GM21423 (cell line): ENCODE results near the gene STPG1.

Source experiments
- ATAC-seq: cut with Tn5 transposase; IDR thresholded peaks from one replicate; pipeline ENCODE4 v1.9.1; 2021; ENCODE audit warnings: mild to moderate bottlenecking, moderate library complexity; ENCODE audit not compliant: unreplicated experiment

STPG1 gene

GRCh38 chr1:24393892-24394291 lies 19.7 kb downstream of the STPG1 start:
- no peak for ATAC-seq

GRCh38 chr1:24392982-24393650 lies 20.5 kb downstream of the STPG1 start:
- no peak for ATAC-seq

DNA sequence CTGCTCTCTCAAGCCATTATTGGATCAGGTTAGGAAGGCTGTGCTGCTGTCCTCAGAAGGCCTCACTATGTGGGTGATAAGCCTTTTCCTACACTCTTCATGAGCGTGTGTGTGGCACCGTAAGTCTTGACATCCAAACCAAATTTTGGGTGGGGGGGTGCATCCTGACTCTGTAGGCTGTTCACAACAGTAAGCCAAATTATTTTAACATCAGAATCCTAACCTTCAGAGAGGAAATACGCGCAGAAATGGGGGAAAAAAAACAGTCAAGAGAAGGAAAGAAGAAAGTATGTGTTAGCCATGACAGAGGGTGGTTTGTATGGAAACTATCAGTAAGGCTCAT lies 21.0 kb downstream of the STPG1 start:
- no peak for ATAC-seq

DNA sequence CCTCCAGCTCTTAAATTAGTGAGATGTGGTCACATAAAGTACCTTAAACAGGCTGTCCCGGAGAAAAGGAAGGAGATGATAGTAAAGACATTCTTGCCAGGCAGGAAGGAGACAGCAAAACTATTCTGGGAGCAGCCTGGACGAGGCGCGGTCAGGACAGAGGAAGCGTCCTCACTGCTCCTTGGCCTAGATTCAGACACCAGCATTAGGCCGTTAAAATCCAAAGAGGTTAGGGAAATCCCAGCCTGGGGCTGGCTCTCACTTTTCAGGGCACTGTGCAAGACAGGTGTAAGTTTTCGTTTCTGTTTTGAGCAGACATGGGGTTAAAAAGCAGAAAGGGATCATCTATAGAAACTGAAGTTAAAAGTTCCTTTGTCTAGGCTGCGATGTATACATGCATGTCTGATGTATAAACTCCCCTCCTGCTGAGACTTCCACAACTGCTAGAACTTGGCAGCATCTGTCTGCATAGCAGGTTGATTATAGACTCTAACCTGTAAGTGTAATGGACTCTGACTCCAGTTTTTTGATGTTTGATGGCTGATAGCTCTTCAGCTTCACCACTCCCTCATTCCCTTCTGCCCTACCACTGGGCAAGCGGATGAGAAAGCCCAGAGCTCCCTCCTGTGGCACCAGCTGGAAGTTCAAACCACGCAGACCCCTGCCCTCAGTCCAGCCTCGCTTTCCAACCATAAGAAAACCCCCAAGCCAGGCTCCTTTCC lies 21.5 kb downstream of the STPG1 start:
- peak; percentile 72 for ATAC-seq

GRCh38 chr1:24390924-24391782 lies 22.4 kb downstream of the STPG1 start:
- ATAC-seq: peak; percentile 41

DNA sequence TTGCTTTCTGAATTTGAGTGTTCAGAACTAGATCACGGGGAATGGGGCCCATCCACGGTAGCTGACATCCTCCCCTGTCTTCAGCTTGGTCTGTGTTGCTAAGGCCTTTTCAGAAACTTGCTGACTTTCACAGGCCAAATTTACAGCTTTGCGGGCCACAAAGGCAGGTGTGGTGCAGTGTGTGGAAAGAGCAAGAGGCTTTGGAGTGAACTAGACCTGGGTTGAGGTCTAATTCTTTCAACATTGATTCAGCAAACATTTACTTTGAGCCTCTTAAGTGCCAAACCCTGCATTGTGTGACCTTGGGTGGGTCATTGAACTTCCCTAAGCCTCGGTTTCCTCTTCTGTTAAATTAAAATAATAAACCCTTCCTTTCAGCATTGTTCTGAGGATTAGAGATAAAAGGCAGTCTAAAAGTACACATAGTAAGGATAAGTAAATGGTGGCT lies 24.3 kb downstream of the STPG1 start:
- no peak for ATAC-seq

GRCh38 chr1:24388331-24388885 lies 25.2 kb downstream of the STPG1 start:
- ATAC-seq: no peak

- no peak for ATAC-seq
Measured at GRCh38 chr1:24387636-24388175, 25.9 kb downstream of the STPG1 start.

- ATAC-seq: no peak
Measured at GRCh38 chr1:24386931-24387330, 26.7 kb downstream of the STPG1 start.

DNA sequence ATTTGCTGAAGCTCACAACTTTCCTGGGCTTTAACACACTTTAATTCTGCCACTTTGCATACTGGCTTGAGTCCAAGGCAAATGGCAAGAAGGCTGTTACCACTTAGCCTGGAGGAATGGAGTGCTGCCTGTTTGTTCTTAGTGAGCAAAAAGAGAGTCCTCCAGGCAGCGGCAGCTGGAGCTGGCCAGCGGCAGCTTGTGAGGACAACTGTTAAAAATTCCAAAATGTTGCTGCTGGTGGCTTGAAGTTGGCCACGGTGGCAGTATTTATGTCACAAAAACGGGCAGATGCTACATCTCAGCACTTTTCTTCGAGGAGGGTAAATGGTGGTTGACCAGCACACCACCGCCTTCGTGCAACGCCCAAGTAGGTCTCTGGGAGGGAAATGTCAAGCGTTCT lies 27.3 kb downstream of the STPG1 start:
- no peak for ATAC-seq

GRCh38 chr1:24385160-24385940 lies 28.2 kb downstream of the STPG1 start:
- no peak for ATAC-seq

DNA sequence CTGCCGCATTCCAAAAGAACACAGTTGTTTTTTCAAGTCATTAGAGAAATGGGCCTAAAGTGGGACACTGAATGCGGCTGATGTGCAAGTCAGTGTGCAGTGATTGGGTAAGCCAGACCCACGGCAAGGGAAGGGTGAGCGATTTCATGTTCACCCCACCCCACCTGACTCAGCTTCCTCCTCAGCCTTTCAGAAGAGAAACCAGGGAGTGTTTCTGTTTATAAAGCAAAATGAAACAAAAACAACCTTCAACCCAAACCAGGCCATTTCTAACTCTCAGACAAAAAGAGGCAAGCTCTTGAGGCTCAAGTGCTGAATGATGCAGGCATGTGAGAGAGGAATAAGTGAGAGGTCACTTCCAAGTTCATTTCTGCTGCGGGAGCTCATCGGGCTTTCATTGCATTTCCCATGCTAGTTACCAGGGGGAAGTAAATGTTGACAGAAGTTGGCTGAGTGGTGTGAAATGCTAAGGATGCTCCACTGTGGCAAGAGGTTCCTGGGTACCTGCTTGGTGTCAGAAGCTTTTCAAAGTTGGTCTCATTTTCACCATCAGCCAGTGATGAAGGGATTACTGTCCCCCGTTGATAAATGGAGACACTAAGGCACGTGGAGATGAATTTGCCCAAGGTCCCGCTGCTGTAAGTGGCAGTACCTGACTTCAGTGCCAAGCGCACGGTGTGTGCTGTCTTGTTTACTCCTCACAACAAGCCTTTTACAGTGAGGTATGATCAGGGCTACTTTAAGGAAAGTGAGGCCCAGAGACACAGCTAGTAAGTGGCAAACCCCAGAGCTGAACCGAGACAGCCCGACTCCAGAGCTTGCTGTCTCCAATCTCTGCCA lies 29.1 kb downstream of the STPG1 start:
- no peak for ATAC-seq

DNA sequence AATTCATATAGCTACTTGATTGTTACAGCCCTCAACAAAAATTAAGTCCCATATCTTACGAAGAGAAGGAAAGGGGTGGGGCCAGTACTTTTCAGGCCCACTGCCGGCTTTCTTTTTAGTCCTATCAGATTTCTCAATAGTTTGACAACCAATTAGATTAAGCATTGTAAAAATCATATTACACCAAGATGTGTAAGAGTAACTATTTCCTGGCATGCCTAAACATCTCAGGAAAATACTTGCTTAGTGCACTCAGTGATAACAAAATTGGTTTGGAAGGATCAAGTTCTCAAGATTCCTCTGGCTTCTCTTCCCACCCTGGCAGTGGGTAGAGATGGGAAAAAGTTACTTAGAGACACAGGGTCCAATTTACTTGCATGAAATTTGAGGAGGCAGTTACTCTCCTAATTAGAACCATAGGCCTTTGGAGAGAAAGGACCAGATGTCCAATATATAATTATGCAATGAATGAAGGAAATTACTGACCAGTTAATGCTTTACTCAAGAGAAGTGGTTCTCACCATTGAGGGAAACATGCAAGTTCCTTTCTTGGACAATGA lies 30.1 kb downstream of the STPG1 start:
- no peak for ATAC-seq

DNA sequence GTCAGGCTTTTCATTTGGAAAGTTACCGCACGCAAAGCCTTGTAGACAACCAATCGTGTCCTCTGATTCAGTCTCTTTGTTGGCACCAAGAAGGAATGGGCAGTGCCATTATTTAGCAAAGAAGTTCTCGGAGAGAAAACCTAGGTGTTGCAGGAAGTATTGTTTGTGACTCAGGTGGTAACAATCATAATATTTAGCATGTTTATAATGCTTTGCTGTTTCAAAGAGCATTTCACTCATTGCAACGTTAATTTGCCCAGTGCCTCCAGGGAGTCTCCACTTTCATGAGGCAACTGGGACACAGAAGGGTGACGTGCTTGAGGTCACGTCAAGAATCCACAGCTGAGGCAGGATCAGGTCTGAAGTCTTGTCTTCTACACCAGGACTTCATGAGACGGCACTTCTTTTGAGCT lies 31.4 kb downstream of the STPG1 start:
- no peak for ATAC-seq

DNA sequence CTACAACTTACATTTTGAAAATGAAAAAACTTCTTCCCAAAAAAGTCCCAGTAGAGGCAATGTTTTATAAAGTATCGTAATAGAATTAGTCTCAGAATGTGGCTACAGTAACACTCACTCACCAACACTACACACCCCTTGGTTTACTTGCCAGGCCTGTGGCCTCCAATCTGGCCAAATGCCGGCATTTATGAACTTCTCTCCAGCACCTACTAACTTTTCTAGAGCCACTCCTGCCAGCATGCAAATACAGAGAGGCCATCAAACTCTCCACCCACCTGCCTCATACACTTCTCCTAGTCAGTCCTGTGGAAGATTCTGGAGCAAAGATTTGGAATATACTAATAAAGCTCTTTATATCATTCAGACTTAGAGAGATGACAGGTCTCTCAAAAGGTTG lies 32.3 kb downstream of the STPG1 start:
- no peak for ATAC-seq

DNA sequence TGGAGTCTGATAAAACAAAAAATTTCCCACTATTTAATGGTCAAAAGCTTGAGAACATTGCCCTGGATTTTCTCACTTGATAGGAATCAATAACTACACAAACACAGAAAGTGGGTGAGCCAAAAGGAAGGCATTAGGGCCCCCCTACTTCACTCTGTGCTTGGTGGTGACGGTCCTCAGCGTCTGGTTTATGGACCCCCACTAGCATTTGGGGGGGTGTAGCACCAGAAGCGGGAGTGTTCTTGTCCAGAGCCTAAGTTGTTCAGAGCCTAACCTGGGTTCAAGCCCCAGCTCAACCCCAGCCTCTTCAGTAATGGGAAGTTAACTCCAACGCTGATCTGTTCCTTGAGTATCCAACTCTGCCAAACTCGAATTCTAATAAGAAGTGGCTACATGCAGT lies 33.1 kb downstream of the STPG1 start:
- ATAC-seq: no peak

GRCh38 chr1:24379733-24380315 lies 33.8 kb downstream of the STPG1 start:
- no peak for ATAC-seq

GRCh38 chr1:24374891-24375786 lies 38.4 kb downstream of the STPG1 start:
- no peak for ATAC-seq
